Left cardiac atrium (tissue), 4 donors: ENCODE measurements around the gene DYNLT4. TPM values are rescaled to one million over a fixed set of nuclear protein-coding genes. Genes with fewer than 3 reads are reported as not detected.
A peak's percentile ranks its signal among the peaks of the same experiment; 100 is the strongest.
"Not testable (repeated sequence)": the region's sequence is repeated elsewhere in the genome, so short reads cannot be mapped to it uniquely, and the experiment has no call there.

Experiments
- ATAC-seq, 2 donors: fragments of 200-7000 bp; cut with Tn5 transposase; one replicate each; pipeline ENCODE4 v1.9.1; 2020; ENCODE audit warnings: mild to moderate bottlenecking in 2 of 2, moderate library complexity in 2 of 2
- DNase-seq: peaks from one replicate; pipeline ENCODE4 v3.0.0-alpha.2; 2020
- intact Hi-C, 2 donors: fragments of 100-400 bp; cut with DNase I; formaldehyde crosslinking; loops; one replicate each; pipeline versions ENCODE4 v1.14.1 to v1.15.1; 2022 to 2023
- total RNA-seq, 2 donors: library from RNA; stranded (reverse); fragmentation: NEBNext Ultra II Directional; extraction: Animal tissue kit (Norgen Biotek cat#: 25700); gene quantifications; one replicate each; pipeline ENCODE4 v1.2.1, GENCODE V29; 2021
- donor health status: DM: no; HTN: yes; CAD: no.
- donor health status: DM: no; HTN: yes; CAD: no; lungs with severe emphysema.
- donor health status: DM: yes; HTN: yes; CAD: no.
- donor health status: Dilated cardiomyopathy.

DYNLT4 gene
- total RNA-seq, 2 donors from 2014 or later: 0.71 to 0.79 TPM

- intact Hi-C loops: no loop called here
- ATAC-seq (peak; percentile 96), DNase-seq (peak; percentile 98)
Observed at GRCh38 chr1:44799770-44800584, 7.2 kb downstream of the DYNLT4 start, which contains the start of gene PLK3. PLK3 (plus strand) TSS chr1:44800377; CDS start chr1:44800464, 87 bp downstream.

- no peak for ATAC-seq
- DNase-seq: peak; percentile 30
- intact Hi-C loops: no loop called here
Observed at GRCh38 chr1:44798481-44799365, 8.4 kb downstream of the DYNLT4 start.

GRCh38 chr1:44797886-44798285 lies 9.3 kb downstream of the DYNLT4 start:
- DNase-seq, intact Hi-C loops, ATAC-seq: not testable (repeated sequence)

- DNase-seq (no peak), ATAC-seq (peak in 1 of 2 donors; percentile 72)
- intact Hi-C loops: no loop called here
Observed at GRCh38 chr1:44792736-44793502, 14.2 kb downstream of the DYNLT4 start.

- DNase-seq (no peak), ATAC-seq (no peak)
- intact Hi-C loops: no loop called here
Observed at GRCh38 chr1:44790968-44791801, 16.0 kb downstream of the DYNLT4 start.

GRCh38 chr1:44788120-44788860 lies 18.9 kb downstream of the DYNLT4 start, which contains the start of gene BEST4:
BEST4 (minus strand) TSS chr1:44788170; CDS start chr1:44787705, 465 bp downstream.
- ATAC-seq (no peak), DNase-seq (no peak)
- intact Hi-C loops: loop anchor here (5.0 to 10.0 kb wide), 2 partner anchors 47 to 49 kb away; no protein-coding TSS in a partner anchor

GRCh38 chr1:44787506-44787905 lies 19.6 kb downstream of the DYNLT4 start:
- intact Hi-C loops: loop anchor here (5.0 to 10.0 kb wide), 2 partner anchors 47 to 50 kb away; no protein-coding TSS in a partner anchor
- ATAC-seq: no peak
- no peak for DNase-seq

GRCh38 chr1:44786841-44787426 lies 20.2 kb downstream of the DYNLT4 start:
- intact Hi-C loops: loop anchor here (5.0 to 10.0 kb wide), 2 partner anchors 48 to 50 kb away; no protein-coding TSS in a partner anchor
- no peak for DNase-seq
- no peak for ATAC-seq

GRCh38 chr1:44786138-44786840 lies 20.9 kb downstream of the DYNLT4 start:
- ATAC-seq (peak; percentile 64 to 73), DNase-seq (peak; percentile 69)
- intact Hi-C loops: loop anchor here (5.0 to 10.0 kb wide), 2 partner anchors 49 to 51 kb away; no protein-coding TSS in a partner anchor

GRCh38 chr1:44785501-44786137 lies 21.5 kb downstream of the DYNLT4 start:
- no peak for DNase-seq
- ATAC-seq: no peak
- intact Hi-C loops: loop anchor here (5.0 to 10.0 kb wide), 2 partner anchors 49 to 52 kb away; no protein-coding TSS in a partner anchor

GRCh38 chr1:44785029-44785380 lies 22.1 kb downstream of the DYNLT4 start:
- intact Hi-C loops: loop anchor here (5.0 to 10.0 kb wide), 2 partner anchors 50 to 52 kb away; no protein-coding TSS in a partner anchor
- ATAC-seq (no peak), DNase-seq (no peak)

GRCh38 chr1:44784094-44785028 lies 22.8 kb downstream of the DYNLT4 start:
- peak; percentile 45 for DNase-seq
- intact Hi-C loops: loop anchor here (5.0 to 10.0 kb wide), 2 partner anchors 50 to 53 kb away; no protein-coding TSS in a partner anchor
- peak; percentile 29 to 42 for ATAC-seq

- DNase-seq: no peak
Observed at GRCh38 chr1:44783697-44784093, 23.5 kb downstream of the DYNLT4 start.

GRCh38 chr1:44780583-44781121 lies 26.5 kb downstream of the DYNLT4 start:
- no peak for DNase-seq
- intact Hi-C loops: loop anchor here in 1 of 2 donors (10.0 kb wide), 1 partner anchor 54 kb away; no protein-coding TSS in a partner anchor
- ATAC-seq: no peak

More at GRCh38 chr1:44783697-44784093, 23.5 kb downstream of the DYNLT4 start:
- no peak for ATAC-seq
- intact Hi-C loops: loop anchor here in 1 of 2 donors (10.0 kb wide), 1 partner anchor 51 kb away; no protein-coding TSS in a partner anchor
